ENCODE data around the gene EXOC3L4. TPM values are rescaled to one million over a fixed set of nuclear protein-coding genes. Genes with fewer than 3 reads are reported as not detected.

The EXOC3L4 gene
- total RNA-seq, 1 experiment from 2014 or later: 6.3 TPM

GRCh38 chr14:103056322-103057027 lies 38.0 kb upstream of the EXOC3L4 start:
- Mint-ChIP-seq H3K9me3 (ENCODE audit: unreplicated experiment) (no peaks in the 10 kb centered on the region), H3K27ac (ENCODE audit: unreplicated experiment) (peak overlapping the region; percentile 65), H3K36me3 (ENCODE audit: insufficient read depth, unreplicated experiment) (peaks cover 13% of the 10 kb centered on the region), H3K4me3 (ENCODE audit: unreplicated experiment) (peak overlapping the region; percentile 86), H3K27me3 (ENCODE audit: insufficient read depth, unreplicated experiment) (no peaks in the 10 kb centered on the region), H3K4me1 (ENCODE audit: low read depth, unreplicated experiment) (no peaks in the 10 kb centered on the region)
- intact Hi-C loops (cut with micrococcal nuclease; ENCODE audit: unreplicated experiment): loop anchor here (5.0 kb wide), 1 partner anchor 739 kb away; the partner anchor contains the start of gene ZNF839
- H3K9me3 ChIP-seq: no peaks in the 10 kb centered on the region
- 0 out of 2 replicates have a peak, but pooled peaks cover 2% of the 10 kb centered on the region for H3K36me3 ChIP-seq (ENCODE audit: control insufficient read depth, insufficient read depth, low read length)
- CTCF ChIA-PET: interaction anchor here (0.9 kb wide), 1 partner anchor 19 kb away, joined by 6 read pairs; no protein-coding TSS in a partner anchor
- H3K4me3 ChIP-seq (ENCODE audit: low read depth, low read length): peak overlapping the region; percentile 100
- peaks cover 17% of the 10 kb centered on the region; the same call in 1 of the 2 replicates for H3K4me1 ChIP-seq
- TF ChIP-seq CTCF (IDR thresholded peaks at IDR 0.05; ENCODE audit: insufficient read depth in 1 of 2, low read depth in 1 of 2, low read length in 1 of 2, severe bottlenecking in 1 of 2, unreplicated experiment in 1 of 2): no peak
- POLR2A ChIA-PET: interaction anchor here (0.6 to 0.7 kb wide), 2 partner anchors 23 to 278 kb away, joined by 3 to 4 read pairs; partner anchors contain the start of gene EIF5
- no peaks in the 10 kb centered on the region for H3K27me3 ChIP-seq (replicated peaks; ENCODE audit: control insufficient read depth, insufficient read depth, low read length)
- BruUV-seq (replicated peaks): no TSS peak
- DNase-seq: peak; percentile 43 to 64

GRCh38 chr14:103057028-103057371 lies 37.5 kb upstream of the EXOC3L4 start:
- Mint-ChIP-seq H3K27ac (ENCODE audit: unreplicated experiment) (peak overlapping the region; percentile 65), H3K4me3 (ENCODE audit: unreplicated experiment) (peak overlapping the region; percentile 86), H3K4me1 (ENCODE audit: low read depth, unreplicated experiment) (no peaks in the 10 kb centered on the region), H3K27me3 (ENCODE audit: insufficient read depth, unreplicated experiment) (no peaks in the 10 kb centered on the region), H3K9me3 (ENCODE audit: unreplicated experiment) (no peaks in the 10 kb centered on the region), H3K36me3 (ENCODE audit: insufficient read depth, unreplicated experiment) (peaks cover 13% of the 10 kb centered on the region)
- ChIA-PET CTCF (no interaction called here), POLR2A (interaction anchor here (0.6 to 0.7 kb wide), 2 partner anchors 23 to 277 kb away, joined by 3 to 4 read pairs; partner anchors contain the start of gene EIF5)
- Histone ChIP-seq H3K27me3 (replicated peaks; ENCODE audit: control insufficient read depth, insufficient read depth, low read length) (no peaks in the 10 kb centered on the region), H3K4me3 (ENCODE audit: low read depth, low read length) (peak overlapping the region; percentile 100), H3K4me1 (peaks cover 17% of the 10 kb centered on the region; the same call in 1 of the 2 replicates), H3K9me3 (no peaks in the 10 kb centered on the region), H3K36me3 (ENCODE audit: control insufficient read depth, insufficient read depth, low read length) (0 out of 2 replicates have a peak, but pooled peaks cover 2% of the 10 kb centered on the region)
- intact Hi-C loops (cut with micrococcal nuclease; ENCODE audit: unreplicated experiment): loop anchor here (5.0 kb wide), 1 partner anchor 740 kb away; the partner anchor contains the start of gene ZNF839
- BruUV-seq (replicated peaks): no TSS peak
- DNase-seq: no peak
- TF ChIP-seq CTCF (IDR thresholded peaks at IDR 0.05; ENCODE audit: insufficient read depth in 1 of 2, low read depth in 1 of 2, low read length in 1 of 2, severe bottlenecking in 1 of 2, unreplicated experiment in 1 of 2): no peak

- Mint-ChIP-seq H3K4me3 (ENCODE audit: unreplicated experiment) (peak within 1 kb of the TSS; percentile 86), H3K4me1 (ENCODE audit: low read depth, unreplicated experiment) (no peaks in the 10 kb centered on the region), H3K9me3 (ENCODE audit: unreplicated experiment) (no peaks in the 10 kb centered on the region), H3K36me3 (ENCODE audit: insufficient read depth, unreplicated experiment) (peaks cover 13% of the 10 kb centered on the region), H3K27ac (ENCODE audit: unreplicated experiment) (peak within 1 kb of the TSS; percentile 65), H3K27me3 (ENCODE audit: insufficient read depth, unreplicated experiment) (no peaks in the 10 kb centered on the region)
- BruUV-seq (replicated peaks): no TSS peak
- CTCF ChIA-PET: no interaction called here
- Histone ChIP-seq H3K27me3 (replicated peaks; ENCODE audit: control insufficient read depth, insufficient read depth, low read length) (no peaks in the 10 kb centered on the region), H3K36me3 (ENCODE audit: control insufficient read depth, insufficient read depth, low read length) (0 out of 2 replicates have a peak, but pooled peaks cover 2% of the 10 kb centered on the region), H3K9me3 (no peaks in the 10 kb centered on the region), H3K4me1 (peaks cover 17% of the 10 kb centered on the region; the same call in 1 of the 2 replicates), H3K4me3 (ENCODE audit: low read depth, low read length) (peak within 1 kb of the TSS; percentile 100)
- intact Hi-C loops (cut with micrococcal nuclease; ENCODE audit: unreplicated experiment): loop anchor here (5.0 kb wide), 1 partner anchor 740 kb away; the partner anchor contains the start of gene ZNF839
- POLR2A ChIA-PET: interaction anchor here (0.7 kb wide), 1 partner anchor 24 kb away, joined by 3 read pairs; no protein-coding TSS in a partner anchor
- DNase-seq: peak; percentile 88 to 95
- TF ChIP-seq CTCF (IDR thresholded peaks at IDR 0.05; ENCODE audit: insufficient read depth in 1 of 2, low read depth in 1 of 2, low read length in 1 of 2, severe bottlenecking in 1 of 2, unreplicated experiment in 1 of 2): no peak
Measured at GRCh38 chr14:103057372-103058163, 37.0 kb upstream of the EXOC3L4 start, which contains the start of gene CDC42BPB. TSS of gene CDC42BPB (minus strand) at chr14:103057549. CDS start at chr14:103057173, 376 bp downstream.
